Measurements from ENCODE around the gene PPP1R12A.

The PPP1R12A gene

GRCh38 chr12:79778802-79779448 lies 156.0 kb downstream of the PPP1R12A start:
- Histone ChIP-seq H3K4me1 (ENCODE audit: control insufficient read depth in 1 of 2, insufficient read depth in 2 of 2, low read length in 2 of 2) (no peaks in the 10 kb centered on the region), H3K4me3 (ENCODE audit: low read depth in 1 of 2, low read length in 2 of 2) (no peak overlapping the region), H3K36me3 (ENCODE audit: control insufficient read depth in 1 of 2, insufficient read depth in 2 of 2, low read length in 2 of 2) (peaks cover 14 to 36% of the 10 kb centered on the region in 2 donors), H3K27ac (ENCODE audit: low read depth, low read length) (no peak overlapping the region), H3K9me3 (ENCODE audit: control insufficient read depth in 1 of 2, low read length in 2 of 2) (no peaks in the 10 kb centered on the region), H3K27me3 (ENCODE audit: control insufficient read depth in 1 of 2, insufficient read depth in 2 of 2, low read length in 2 of 2) (no peaks in the 10 kb centered on the region), H3K9ac (ENCODE audit: low read depth in 1 of 2, low read length in 2 of 2) (no peak overlapping the region)

DNA sequence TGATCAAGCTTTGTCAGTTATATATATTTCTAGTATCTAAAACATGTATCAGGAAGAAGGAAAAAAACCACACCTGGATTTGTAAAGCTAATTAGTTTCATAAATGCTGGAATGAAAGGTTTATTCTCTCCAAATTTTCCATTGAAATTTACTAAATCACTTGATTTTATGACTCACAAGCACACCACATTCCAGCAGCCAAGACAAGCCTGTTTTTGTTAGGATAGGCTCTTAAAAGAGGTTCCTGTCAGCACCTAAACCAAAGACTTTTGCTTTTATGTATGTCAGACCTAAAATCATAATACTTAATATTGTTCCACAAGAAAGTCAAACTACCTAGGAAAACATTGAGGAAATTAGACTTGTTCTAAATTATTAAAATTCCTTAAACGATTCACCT lies 158.8 kb downstream of the PPP1R12A start:
- no peaks in the 10 kb centered on the region for H3K27me3 ChIP-seq (ENCODE audit: control insufficient read depth in 1 of 2, insufficient read depth in 2 of 2, low read length in 2 of 2)
- no peaks in the 10 kb centered on the region for H3K4me1 ChIP-seq (ENCODE audit: control insufficient read depth in 1 of 2, insufficient read depth in 2 of 2, low read length in 2 of 2)
- H3K9me3 ChIP-seq (ENCODE audit: control insufficient read depth in 1 of 2, low read length in 2 of 2): no peaks in the 10 kb centered on the region
- H3K9ac ChIP-seq (ENCODE audit: low read depth in 1 of 2, low read length in 2 of 2): no peak overlapping the region
- H3K4me3 ChIP-seq (ENCODE audit: low read depth in 1 of 2, low read length in 2 of 2): no peak overlapping the region
- H3K27ac ChIP-seq (ENCODE audit: low read depth, low read length): no peak overlapping the region
- peaks cover 7 to 25% of the 10 kb centered on the region in 2 donors for H3K36me3 ChIP-seq (ENCODE audit: control insufficient read depth in 1 of 2, insufficient read depth in 2 of 2, low read length in 2 of 2)

GRCh38 chr12:79775355-79776027 lies 159.4 kb downstream of the PPP1R12A start:
- Histone ChIP-seq H3K36me3 (ENCODE audit: control insufficient read depth in 1 of 2, insufficient read depth in 2 of 2, low read length in 2 of 2) (peaks cover 7 to 25% of the 10 kb centered on the region in 2 donors), H3K4me3 (ENCODE audit: low read depth in 1 of 2, low read length in 2 of 2) (no peak overlapping the region), H3K27me3 (ENCODE audit: control insufficient read depth in 1 of 2, insufficient read depth in 2 of 2, low read length in 2 of 2) (no peaks in the 10 kb centered on the region), H3K9me3 (ENCODE audit: control insufficient read depth in 1 of 2, low read length in 2 of 2) (no peaks in the 10 kb centered on the region), H3K4me1 (ENCODE audit: control insufficient read depth in 1 of 2, insufficient read depth in 2 of 2, low read length in 2 of 2) (no peaks in the 10 kb centered on the region), H3K27ac (ENCODE audit: low read depth, low read length) (no peak overlapping the region), H3K9ac (ENCODE audit: low read depth in 1 of 2, low read length in 2 of 2) (no peak overlapping the region)

- Histone ChIP-seq H3K4me3 (ENCODE audit: low read depth in 1 of 2, low read length in 2 of 2) (no peak overlapping the region), H3K36me3 (ENCODE audit: control insufficient read depth in 1 of 2, insufficient read depth in 2 of 2, low read length in 2 of 2) (peaks cover 0 to 19% of the 10 kb centered on the region in 2 donors), H3K27me3 (ENCODE audit: control insufficient read depth in 1 of 2, insufficient read depth in 2 of 2, low read length in 2 of 2) (no peaks in the 10 kb centered on the region), H3K27ac (ENCODE audit: low read depth, low read length) (no peak overlapping the region), H3K9me3 (ENCODE audit: control insufficient read depth in 1 of 2, low read length in 2 of 2) (no peaks in the 10 kb centered on the region), H3K4me1 (ENCODE audit: control insufficient read depth in 1 of 2, insufficient read depth in 2 of 2, low read length in 2 of 2) (no peaks in the 10 kb centered on the region), H3K9ac (ENCODE audit: low read depth in 1 of 2, low read length in 2 of 2) (no peak overlapping the region)
These were observed 161.0 kb downstream of the PPP1R12A start for GRCh38 chr12:79773896-79774295.

- no peaks in the 10 kb centered on the region for H3K9me3 ChIP-seq (ENCODE audit: control insufficient read depth in 1 of 2, low read length in 2 of 2)
- H3K27ac ChIP-seq (ENCODE audit: low read depth, low read length): no peak overlapping the region
- H3K27me3 ChIP-seq (ENCODE audit: control insufficient read depth in 1 of 2, insufficient read depth in 2 of 2, low read length in 2 of 2): no peaks in the 10 kb centered on the region
- H3K36me3 ChIP-seq (ENCODE audit: control insufficient read depth in 1 of 2, insufficient read depth in 2 of 2, low read length in 2 of 2): peaks cover 0 to 10% of the 10 kb centered on the region in 2 donors
- H3K9ac ChIP-seq (ENCODE audit: low read depth in 1 of 2, low read length in 2 of 2): no peak overlapping the region
- no peaks in the 10 kb centered on the region for H3K4me1 ChIP-seq (ENCODE audit: control insufficient read depth in 1 of 2, insufficient read depth in 2 of 2, low read length in 2 of 2)
- no peak overlapping the region for H3K4me3 ChIP-seq (ENCODE audit: low read depth in 1 of 2, low read length in 2 of 2)
These were observed 164.9 kb downstream of the PPP1R12A start for GRCh38 chr12:79769860-79770485.

GRCh38 chr12:79769189-79769859 lies 165.6 kb downstream of the PPP1R12A start:
- H3K4me1 ChIP-seq (ENCODE audit: control insufficient read depth in 1 of 2, insufficient read depth in 2 of 2, low read length in 2 of 2): no peaks in the 10 kb centered on the region
- H3K4me3 ChIP-seq (ENCODE audit: low read depth in 1 of 2, low read length in 2 of 2): no peak overlapping the region
- H3K9me3 ChIP-seq (ENCODE audit: control insufficient read depth in 1 of 2, low read length in 2 of 2): no peaks in the 10 kb centered on the region
- H3K27me3 ChIP-seq (ENCODE audit: control insufficient read depth in 1 of 2, insufficient read depth in 2 of 2, low read length in 2 of 2): no peaks in the 10 kb centered on the region
- H3K36me3 ChIP-seq (ENCODE audit: control insufficient read depth in 1 of 2, insufficient read depth in 2 of 2, low read length in 2 of 2): peaks cover 0 to 5% of the 10 kb centered on the region in 2 donors
- H3K27ac ChIP-seq (ENCODE audit: low read depth, low read length): no peak overlapping the region
- no peak overlapping the region for H3K9ac ChIP-seq (ENCODE audit: low read depth in 1 of 2, low read length in 2 of 2)

DNA sequence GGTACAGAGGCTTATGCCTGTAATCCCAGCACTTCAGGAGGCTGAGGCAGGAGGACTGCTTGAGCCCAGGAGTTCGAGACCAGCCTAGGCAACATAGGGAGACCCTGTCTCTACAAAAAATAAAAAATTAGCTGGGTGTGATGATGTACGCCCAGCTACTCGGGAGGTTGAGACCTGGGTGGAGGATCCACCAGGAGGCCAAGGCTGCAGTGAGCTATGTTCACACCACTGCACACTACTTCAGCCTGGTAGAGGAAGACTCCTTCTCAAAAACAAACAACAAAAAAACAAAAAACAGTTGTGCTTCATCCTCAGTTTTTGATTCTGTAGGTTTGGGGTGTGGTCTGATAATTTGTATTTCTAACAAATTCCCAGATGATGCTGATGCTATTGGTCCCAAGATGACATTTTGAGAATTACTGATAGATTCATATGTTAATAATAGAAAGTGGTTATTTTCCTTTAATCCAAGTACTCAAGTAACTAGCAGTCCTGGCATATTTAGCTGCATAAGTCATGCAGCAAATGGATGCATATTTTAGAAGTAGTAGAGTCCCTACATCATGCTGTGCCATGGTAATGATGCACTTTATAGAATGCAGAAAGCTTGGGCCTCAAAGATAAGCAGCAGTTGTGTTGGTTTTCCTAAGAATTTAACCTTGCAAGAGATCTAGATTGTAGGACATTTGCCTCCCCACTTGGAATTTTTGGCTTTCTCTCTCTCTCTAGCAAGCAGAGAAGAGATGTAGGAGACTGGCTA lies 168.0 kb downstream of the PPP1R12A start:
- H3K4me1 ChIP-seq (ENCODE audit: control insufficient read depth in 1 of 2, insufficient read depth in 2 of 2, low read length in 2 of 2): no peaks in the 10 kb centered on the region
- no peaks in the 10 kb centered on the region for H3K36me3 ChIP-seq (ENCODE audit: control insufficient read depth in 1 of 2, insufficient read depth in 2 of 2, low read length in 2 of 2)
- no peaks in the 10 kb centered on the region for H3K9me3 ChIP-seq (ENCODE audit: control insufficient read depth in 1 of 2, low read length in 2 of 2)
- H3K9ac ChIP-seq (ENCODE audit: low read depth in 1 of 2, low read length in 2 of 2): no peak overlapping the region
- H3K4me3 ChIP-seq (ENCODE audit: low read depth in 1 of 2, low read length in 2 of 2): no peak overlapping the region
- H3K27ac ChIP-seq (ENCODE audit: low read depth, low read length): no peak overlapping the region
- no peaks in the 10 kb centered on the region for H3K27me3 ChIP-seq (ENCODE audit: control insufficient read depth in 1 of 2, insufficient read depth in 2 of 2, low read length in 2 of 2)

DNA sequence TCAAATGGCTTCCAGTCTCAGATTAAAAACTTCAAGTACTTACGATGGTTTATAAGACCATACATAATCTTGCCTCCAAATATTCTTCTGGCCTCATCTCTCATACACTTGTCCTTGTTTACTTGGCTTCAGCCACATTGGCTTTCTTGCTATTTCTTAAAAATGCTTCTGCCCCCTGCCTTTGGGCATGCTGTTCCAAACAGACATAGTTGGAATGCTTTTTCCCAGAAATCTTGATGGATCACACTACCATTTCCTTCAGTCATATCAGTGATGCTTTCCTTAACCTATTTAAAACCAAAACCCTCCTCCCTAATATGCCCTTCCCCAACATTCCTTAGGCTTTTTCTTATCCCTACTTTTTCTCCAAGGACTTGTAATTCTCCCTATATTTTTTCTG lies 169.7 kb downstream of the PPP1R12A start:
- no peaks in the 10 kb centered on the region for H3K27me3 ChIP-seq (ENCODE audit: control insufficient read depth in 1 of 2, insufficient read depth in 2 of 2, low read length in 2 of 2)
- H3K36me3 ChIP-seq (ENCODE audit: control insufficient read depth in 1 of 2, insufficient read depth in 2 of 2, low read length in 2 of 2): no peaks in the 10 kb centered on the region
- no peaks in the 10 kb centered on the region for H3K4me1 ChIP-seq (ENCODE audit: control insufficient read depth in 1 of 2, insufficient read depth in 2 of 2, low read length in 2 of 2)
- H3K9ac ChIP-seq (ENCODE audit: low read depth in 1 of 2, low read length in 2 of 2): no peak overlapping the region
- H3K4me3 ChIP-seq (ENCODE audit: low read depth in 1 of 2, low read length in 2 of 2): no peak overlapping the region
- no peaks in the 10 kb centered on the region for H3K9me3 ChIP-seq (ENCODE audit: control insufficient read depth in 1 of 2, low read length in 2 of 2)
- no peak overlapping the region for H3K27ac ChIP-seq (ENCODE audit: low read depth, low read length)

- H3K27ac ChIP-seq (ENCODE audit: low read depth, low read length): no peak overlapping the region
- no peaks in the 10 kb centered on the region for H3K27me3 ChIP-seq (ENCODE audit: control insufficient read depth in 1 of 2, insufficient read depth in 2 of 2, low read length in 2 of 2)
- H3K9me3 ChIP-seq (ENCODE audit: control insufficient read depth in 1 of 2, low read length in 2 of 2): no peaks in the 10 kb centered on the region
- no peak overlapping the region for H3K9ac ChIP-seq (ENCODE audit: low read depth in 1 of 2, low read length in 2 of 2)
- no peaks in the 10 kb centered on the region for H3K36me3 ChIP-seq (ENCODE audit: control insufficient read depth in 1 of 2, insufficient read depth in 2 of 2, low read length in 2 of 2)
- H3K4me3 ChIP-seq (ENCODE audit: low read depth in 1 of 2, low read length in 2 of 2): no peak overlapping the region
- H3K4me1 ChIP-seq (ENCODE audit: control insufficient read depth in 1 of 2, insufficient read depth in 2 of 2, low read length in 2 of 2): no peaks in the 10 kb centered on the region
These were observed 170.3 kb downstream of the PPP1R12A start for GRCh38 chr12:79764641-79765040.

Measured in duodenal mucosa (tissue), 2 donors.